ENCODE data around the gene KLHL8.

The KLHL8 gene

GRCh38 chr4:87235020-87235671 is 14.7 kb upstream of the KLHL8 start:
- in situ Hi-C loops (cut with MboI; ENCODE audit: low sequenced_read_pairs, unreplicated experiment): loop anchor here (10.0 kb wide), 1 partner anchor 310 kb away; no protein-coding TSS in a partner anchor
- DNase-seq (ENCODE audit: low spot score): no peak
- TF ChIP-seq CTCF (IDR thresholded peaks at IDR 0.05; ENCODE audit: borderline replicate concordance, control extremely low read depth, extremely low read depth, insufficient read depth, missing control alignments): no peak

GRCh38 chr4:87232216-87232615 is 11.8 kb upstream of the KLHL8 start:
- TF ChIP-seq CTCF (IDR thresholded peaks at IDR 0.05; ENCODE audit: borderline replicate concordance, control extremely low read depth, extremely low read depth, insufficient read depth, missing control alignments): no peak
- in situ Hi-C loops (cut with MboI; ENCODE audit: low sequenced_read_pairs, unreplicated experiment): loop anchor here (10.0 kb wide), 1 partner anchor 307 kb away; no protein-coding TSS in a partner anchor
- no peak for DNase-seq (ENCODE audit: low spot score)

- no peak for DNase-seq (ENCODE audit: low spot score)
- in situ Hi-C loops (cut with MboI; ENCODE audit: low sequenced_read_pairs, unreplicated experiment): loop anchor here (10.0 kb wide), 1 partner anchor 306 kb away; no protein-coding TSS in a partner anchor
- no peak for TF ChIP-seq CTCF (IDR thresholded peaks at IDR 0.05; ENCODE audit: borderline replicate concordance, control extremely low read depth, extremely low read depth, insufficient read depth, missing control alignments)
These were observed 10.4 kb upstream of the KLHL8 start for GRCh38 chr4:87230806-87231205.

- no peak for TF ChIP-seq CTCF (IDR thresholded peaks at IDR 0.05; ENCODE audit: borderline replicate concordance, control extremely low read depth, extremely low read depth, insufficient read depth, missing control alignments)
- no peak for DNase-seq (ENCODE audit: low spot score)
- in situ Hi-C loops (cut with MboI; ENCODE audit: low sequenced_read_pairs, unreplicated experiment): loop anchor here (5.0 to 10.0 kb wide), 2 partner anchors 83 to 305 kb away; no protein-coding TSS in a partner anchor
These were observed 9.6 kb upstream of the KLHL8 start for GRCh38 chr4:87229979-87230378.

GRCh38 chr4:87228262-87228860 is 7.9 kb upstream of the KLHL8 start:
- DNase-seq (ENCODE audit: low spot score): no peak
- TF ChIP-seq CTCF (IDR thresholded peaks at IDR 0.05; ENCODE audit: borderline replicate concordance, control extremely low read depth, extremely low read depth, insufficient read depth, missing control alignments): no peak
- in situ Hi-C loops (cut with MboI; ENCODE audit: low sequenced_read_pairs, unreplicated experiment): loop anchor here (5.0 kb wide), 1 partner anchor 81 kb away; no protein-coding TSS in a partner anchor

- no peak for TF ChIP-seq CTCF (IDR thresholded peaks at IDR 0.05; ENCODE audit: borderline replicate concordance, control extremely low read depth, extremely low read depth, insufficient read depth, missing control alignments)
- no peak for DNase-seq (ENCODE audit: low spot score)
- in situ Hi-C loops (cut with MboI; ENCODE audit: low sequenced_read_pairs, unreplicated experiment): loop anchor here (5.0 kb wide), 1 partner anchor 80 kb away; no protein-coding TSS in a partner anchor
These were observed 7.3 kb upstream of the KLHL8 start for GRCh38 chr4:87227751-87228151.
